Neural progenitor cell (in vitro differentiated cells): ENCODE measurements around the gene PLCH2.

Experiments used
- CTCF ChIP-seq: fragments of 200-600 bp; sonication (generic); IDR thresholded peaks from 2 replicates; pipeline ENCODE4 v1.5.1; 2017; ENCODE audit warnings: antibody characterized with exemption, mild to moderate bottlenecking
- EZH2 ChIP-seq: fragments of 200-600 bp; sonication (generic); IDR thresholded peaks from 2 replicates; pipeline ENCODE4 v1.6.1; 2017; ENCODE audit warnings: antibody characterized with exemption, mild to moderate bottlenecking, moderate library complexity

GRCh38 chr1:2465371-2466269 lies 10.5 kb upstream of the PLCH2 start:
- TF ChIP-seq CTCF (no peak), EZH2 (no peak)
